GM23248 (cell line): ENCODE data around the gene FAM229A.

Experiments
- EZH2 ChIP-seq: fragments of 200-600 bp; sonication (generic); IDR thresholded peaks from 2 replicates; pipeline ENCODE4 v1.6.1; 2018; ENCODE audit warnings: antibody characterized with exemption, mild to moderate bottlenecking; ENCODE audit not compliant: insufficient read depth, poor library complexity, severe bottlenecking
- EZH2phosphoT487 ChIP-seq: fragments of 200-600 bp; sonication (generic); IDR thresholded peaks from 2 replicates; pipeline ENCODE4 v1.6.1; 2018; ENCODE audit warnings: antibody characterized with exemption, moderate library complexity, mild to moderate bottlenecking, low read depth; ENCODE audit not compliant: insufficient read depth

GRCh38 chr1:32350785-32351398, 11.4 kb downstream of the FAM229A start:
- TF ChIP-seq EZH2phosphoT487 (no peak), EZH2 (no peak)
